GM18505 (cell line): Measurements from ENCODE around the gene NFATC2.

Experiments
- ATAC-seq: cut with Tn5 transposase; IDR thresholded peaks from one replicate; pipeline ENCODE4 v1.9.1; 2021; ENCODE audit not compliant: unreplicated experiment
- POLR2A ChIP-seq: IDR thresholded peaks from 4 replicates; pipeline ENCODE4 v1.6.1; 2011; ENCODE audit warnings: borderline replicate concordance; ENCODE audit not compliant: insufficient read depth, insufficient read length; ENCODE audit errors: extremely low read depth

The NFATC2 gene

GRCh38 chr20:51536116-51537069 lies 6.1 kb downstream of the NFATC2 start:
- ATAC-seq: no peak
- no peak for TF ChIP-seq POLR2A

GRCh38 chr20:51535674-51536073 lies 6.8 kb downstream of the NFATC2 start:
- ATAC-seq: no peak

DNA sequence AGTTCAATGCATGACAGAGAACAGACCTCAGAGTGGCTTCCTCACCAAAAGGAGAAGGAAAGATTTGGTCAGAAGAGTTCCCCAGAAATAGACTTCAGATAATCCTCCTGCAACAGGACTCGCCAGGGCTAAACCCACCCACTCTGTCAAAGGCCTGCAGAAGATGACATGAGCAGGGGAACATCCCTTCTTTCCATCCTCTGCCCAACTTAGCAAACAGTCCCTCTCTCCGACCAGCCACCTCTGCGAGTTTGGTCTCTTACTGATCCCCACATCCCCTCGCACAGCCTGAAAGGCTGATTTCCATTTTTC lies 7.5 kb downstream of the NFATC2 start:
- no peak for TF ChIP-seq POLR2A
- ATAC-seq: no peak

More at GRCh38 chr20:51535674-51536073, 6.8 kb downstream of the NFATC2 start:
- TF ChIP-seq POLR2A: no peak

GRCh38 chr20:51533291-51534172 lies 9.0 kb downstream of the NFATC2 start:
- TF ChIP-seq POLR2A: no peak
- ATAC-seq: no peak

DNA sequence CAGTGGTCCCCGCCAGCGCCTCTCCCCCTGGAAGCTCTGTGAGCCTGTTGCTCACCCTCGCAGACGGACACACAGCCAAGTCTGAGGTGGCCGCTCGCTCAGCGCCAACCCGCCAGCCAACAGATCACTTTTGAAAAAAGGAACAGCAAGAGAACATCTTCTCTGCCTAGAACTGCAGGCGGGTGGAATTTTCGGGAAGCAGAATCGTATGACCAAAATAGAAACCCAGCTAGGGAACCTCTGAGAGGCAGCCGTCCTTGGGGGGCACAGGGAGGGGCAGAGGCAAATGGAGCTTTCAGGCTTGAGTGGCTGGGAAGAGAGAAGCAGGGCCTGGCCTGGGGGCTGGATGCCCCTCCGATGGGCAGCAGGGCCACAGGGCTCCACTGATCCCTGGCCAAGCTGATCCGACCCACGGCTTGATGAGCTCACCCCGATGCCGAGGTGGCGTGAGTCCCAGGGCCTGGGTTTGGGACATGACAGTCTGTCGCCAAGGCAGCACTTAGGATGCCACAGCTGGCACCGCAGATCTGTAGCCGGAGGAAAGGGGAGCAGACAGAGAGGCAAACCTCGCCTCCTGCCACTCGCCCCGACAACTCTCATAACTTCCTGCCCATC lies 9.8 kb downstream of the NFATC2 start:
- no peak for TF ChIP-seq POLR2A
- ATAC-seq: no peak

DNA sequence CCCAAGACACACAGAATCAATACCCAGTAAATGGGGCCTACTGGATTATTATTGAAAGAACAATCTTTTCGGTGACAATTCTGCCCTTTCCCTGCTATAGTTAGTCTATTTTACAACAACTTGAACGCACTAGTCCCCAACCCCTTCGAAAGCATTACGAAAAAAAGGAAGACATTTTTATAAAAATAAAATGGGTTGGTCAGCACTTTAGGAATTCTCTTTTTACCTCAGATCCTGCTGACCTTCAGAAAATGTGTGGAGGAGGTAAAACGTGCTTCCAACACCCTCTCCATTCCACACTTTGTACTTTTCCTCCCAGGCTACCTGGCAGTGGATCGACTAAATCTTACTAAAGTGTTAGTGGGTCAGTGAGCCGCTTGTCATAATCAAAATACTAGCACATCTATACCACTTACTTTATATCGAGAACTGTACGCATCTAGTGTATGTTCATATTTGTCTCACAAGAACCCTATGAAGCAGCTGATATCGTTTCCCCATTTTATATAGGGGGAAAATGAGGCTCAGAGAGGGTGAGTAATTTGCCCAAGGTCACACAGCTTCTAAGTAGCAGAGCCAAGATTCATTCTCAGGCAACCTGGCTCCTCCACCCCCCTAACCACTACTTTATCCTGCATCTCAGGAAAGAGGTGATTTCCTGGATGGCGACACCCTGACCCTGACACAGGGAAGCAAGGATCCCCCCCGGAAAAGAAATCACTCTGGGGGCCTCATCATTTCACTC lies 10.6 kb downstream of the NFATC2 start:
- ATAC-seq: no peak
- TF ChIP-seq POLR2A: no peak

- peak; percentile 59 for ATAC-seq
- TF ChIP-seq POLR2A: peak; percentile 21
Observed at GRCh38 chr20:51531141-51531710, 11.3 kb downstream of the NFATC2 start.

DNA sequence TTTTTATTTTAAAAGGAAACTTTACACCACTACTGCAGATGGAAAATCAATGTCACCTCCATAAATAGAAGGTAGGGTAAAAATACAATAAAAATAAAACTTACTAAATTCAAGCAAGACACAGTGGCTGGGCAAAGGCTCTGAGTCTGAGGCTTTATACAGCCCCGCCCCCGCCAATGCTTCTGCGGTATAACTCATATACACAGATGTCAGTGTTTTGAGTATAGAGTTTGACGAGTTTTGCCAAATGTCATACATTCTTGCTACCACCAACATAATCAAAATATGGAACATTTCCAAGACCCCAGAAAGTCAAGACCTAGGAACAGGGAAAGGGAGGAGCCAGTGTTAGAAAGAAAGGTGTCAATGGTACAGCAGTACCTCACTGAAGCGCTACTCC lies 12.8 kb downstream of the NFATC2 start:
- TF ChIP-seq POLR2A: no peak
- ATAC-seq: no peak

- no peak for TF ChIP-seq POLR2A
- no peak for ATAC-seq
Observed at GRCh38 chr20:51529081-51529681, 13.3 kb downstream of the NFATC2 start.

- ATAC-seq: no peak
- peak; percentile 30 for TF ChIP-seq POLR2A
Observed at GRCh38 chr20:51528263-51529027, 14.1 kb downstream of the NFATC2 start.

DNA sequence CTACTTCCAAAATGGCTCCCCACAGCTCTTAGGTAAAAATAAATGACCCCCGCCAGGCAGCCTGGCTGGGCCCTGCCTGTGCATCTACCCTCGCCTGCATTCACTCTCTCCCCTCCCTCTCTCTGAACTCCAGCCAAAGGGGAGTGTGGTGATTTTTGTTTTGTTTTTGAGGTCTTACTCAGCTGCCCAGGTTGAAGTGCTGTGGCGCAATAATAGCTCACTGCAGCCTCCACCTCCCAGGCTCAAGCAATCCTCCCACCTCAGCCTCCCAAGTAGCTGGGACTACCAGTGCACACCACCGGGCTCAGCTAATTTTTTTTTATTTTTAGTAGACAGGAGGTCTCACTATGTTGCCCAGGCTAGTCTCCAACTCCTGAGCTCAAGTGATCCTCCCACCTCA lies 15.8 kb downstream of the NFATC2 start:
- no peak for ATAC-seq
- no peak for TF ChIP-seq POLR2A
